Panc1 (cell line): ENCODE data around the gene MKKS. TPM values are rescaled to one million over a fixed set of nuclear protein-coding genes. Genes with fewer than 3 reads are reported as not detected.

Experiments
- ATAC-seq: fragments of 200-7000 bp; cut with Tn5 transposase; 2 replicates; pipeline ENCODE4 v1.9.1; 2020; ENCODE audit warnings: mild to moderate bottlenecking, moderate library complexity
- Bru-seq: library from RNA; stranded (reverse); fragments of 400-500 nt; gene quantifications from one replicate; lab custom pipeline; 2021; lab: Mats Ljungman, UMichigan
- BruChase-seq, 2 experiments: library from RNA; stranded (reverse); fragments of 400-500 nt; gene quantifications; one replicate each; lab custom pipeline; 2021; lab: Mats Ljungman, UMichigan
- BruUV-seq: library from RNA; stranded (reverse); fragments of 400-500 nt; replicated peaks from 2 replicates; lab custom pipeline; 2021; lab: Mats Ljungman, UMichigan
- CTCF ChIA-PET: fragments of 300-600 bp; sonication (Branson Sonifier 250); formaldehyde crosslinking; loops from one replicate; lab custom pipeline; 2022; ENCODE audit warnings: antibody characterized with exemption; lab: Charles Lee
- POLR2A ChIA-PET: fragments of 300-600 bp; sonication (Branson Sonifier 250); formaldehyde crosslinking; loops from one replicate; lab custom pipeline; 2022; ENCODE audit warnings: antibody characterized with exemption; lab: Charles Lee
- DNase-seq: peaks from one replicate; pipeline ENCODE4 v3.0.0-alpha.2; 2010; ENCODE audit warnings: low read depth, low spot score
- H3K27ac ChIP-seq: 2 replicates; pipeline ENCODE4 v1.5.1; 2011; ENCODE audit warnings: mild to moderate bottlenecking, low read length, inconsistent platforms
- H3K27me3 ChIP-seq: fragments of 200-500 bp; sonication (Bioruptor generic); 2 replicates; pipeline ENCODE4 v1.6.0; 2014; ENCODE audit warnings: low read length, inconsistent platforms; ENCODE audit not compliant: control insufficient read depth, insufficient read depth
- H3K36me3 ChIP-seq: fragments of 200-500 bp; sonication (Bioruptor generic); 2 replicates; pipeline ENCODE4 v1.5.1; 2014; ENCODE audit warnings: inconsistent platforms, mild to moderate bottlenecking, low read length, moderate library complexity; ENCODE audit not compliant: control insufficient read depth, insufficient read depth
- H3K4me1 ChIP-seq: 2 replicates; pipeline ENCODE4 v1.5.1; 2011; ENCODE audit warnings: inconsistent platforms, mild to moderate bottlenecking, low read length, moderate library complexity; ENCODE audit not compliant: control insufficient read depth, insufficient read depth
- H3K4me3 ChIP-seq, 2 experiments: 2 replicates each; pipeline ENCODE4 v1.5.1; 2011 to 2012; ENCODE audit warnings: low read depth in 2 of 2, low read length in 2 of 2, mild to moderate bottlenecking in 2 of 2, inconsistent platforms in 1 of 2, moderate library complexity in 1 of 2
- H3K9me3 ChIP-seq: fragments of 200-500 bp; sonication (Bioruptor generic); 2 replicates; pipeline ENCODE4 v1.5.1; 2014; ENCODE audit warnings: low read depth, mild to moderate bottlenecking, inconsistent platforms, low read length, moderate library complexity; ENCODE audit not compliant: control insufficient read depth, insufficient read depth
- POLR2AphosphoS5 ChIP-seq: IDR thresholded peaks from 2 replicates; pipeline ENCODE4 v1.6.1; 2012; ENCODE audit warnings: mild to moderate bottlenecking, low read depth, low read length, moderate library complexity
- SIN3A ChIP-seq: IDR thresholded peaks from 2 replicates; pipeline ENCODE4 v1.6.1; 2012; ENCODE audit warnings: low read depth, mild to moderate bottlenecking, low read length, moderate library complexity, borderline replicate concordance; ENCODE audit not compliant: insufficient read depth
- TCF7L2 ChIP-seq: IDR thresholded peaks from 2 replicates; pipeline ENCODE4 v1.6.1; 2011; ENCODE audit warnings: mild to moderate bottlenecking, low read depth, low read length, inconsistent platforms
- in situ Hi-C: cut with HindIII; loops from 2 replicates; pipeline ENCODE4 v1.10.0; 2016; ENCODE audit warnings: low sequenced_read_pairs, low pct_unique_long_range_greater_than_20kb
- intact Hi-C: fragments of 100-400 bp; cut with micrococcal nuclease; formaldehyde crosslinking; loops from one replicate; pipeline ENCODE4 v1.10.0; 2022; ENCODE audit not compliant: unreplicated experiment
- long read RNA-seq: library from polyadenylated mRNA; unstranded; transcript quantifications from one replicate; pipeline ENCODE4 v2.0.0, GENCODE V29; 2021; ENCODE audit not compliant: unreplicated experiment
- polyA plus RNA-seq: library from polyadenylated mRNA; unstranded; fragments of >200 nt; gene quantifications from one replicate; pipeline ENCODE4 v1.2.1, GENCODE V29; 2012; ENCODE audit warnings: missing spikeins; ENCODE audit not compliant: insufficient read length
- total RNA-seq: library from RNA; stranded (reverse); gene quantifications from one replicate; pipeline ENCODE4 v1.2.1, GENCODE V29; 2021; ENCODE audit not compliant: unreplicated experiment
- TF ChIP-seq, protein P1 (sequence below), 2 experiments: IDR thresholded peaks; 2 replicates each; pipeline ENCODE4 v1.6.1; 2011 to 2012; ENCODE audit warnings: low read depth in 2 of 2, control low read depth in 1 of 2, low read length in 1 of 2, mild to moderate bottlenecking in 1 of 2, moderate library complexity in 1 of 2; ENCODE audit not compliant: insufficient read depth in 1 of 2
- TF ChIP-seq, protein P2 (sequence below): fragments of 450-650 bp; IDR thresholded peaks from 2 replicates; pipeline ENCODE4 v1.5.1; 2017; ENCODE audit warnings: mild to moderate bottlenecking

The MKKS gene
- 15.6 TPM for total RNA-seq
- 11.9 TPM for polyA plus RNA-seq
- Bru-seq, nascent RNA, result percentile 67 among the genes with signal in this experiment
- percentile 70 among the genes with signal in this experiment for BruChase-seq, experiment 1, labeled RNA remaining after a 2-hour chase
- BruChase-seq, experiment 2, labeled RNA remaining after a 6-hour chase, result percentile 77 among the genes with signal in this experiment
- long read RNA-seq, full-length matches to known transcripts, result 65 of 139 reads
- long read RNA-seq, partial matches to known transcripts, result 66 of 139 reads
- long read RNA-seq, other reads (novel, unspliced or antisense), result 8 of 139 reads

DNA sequence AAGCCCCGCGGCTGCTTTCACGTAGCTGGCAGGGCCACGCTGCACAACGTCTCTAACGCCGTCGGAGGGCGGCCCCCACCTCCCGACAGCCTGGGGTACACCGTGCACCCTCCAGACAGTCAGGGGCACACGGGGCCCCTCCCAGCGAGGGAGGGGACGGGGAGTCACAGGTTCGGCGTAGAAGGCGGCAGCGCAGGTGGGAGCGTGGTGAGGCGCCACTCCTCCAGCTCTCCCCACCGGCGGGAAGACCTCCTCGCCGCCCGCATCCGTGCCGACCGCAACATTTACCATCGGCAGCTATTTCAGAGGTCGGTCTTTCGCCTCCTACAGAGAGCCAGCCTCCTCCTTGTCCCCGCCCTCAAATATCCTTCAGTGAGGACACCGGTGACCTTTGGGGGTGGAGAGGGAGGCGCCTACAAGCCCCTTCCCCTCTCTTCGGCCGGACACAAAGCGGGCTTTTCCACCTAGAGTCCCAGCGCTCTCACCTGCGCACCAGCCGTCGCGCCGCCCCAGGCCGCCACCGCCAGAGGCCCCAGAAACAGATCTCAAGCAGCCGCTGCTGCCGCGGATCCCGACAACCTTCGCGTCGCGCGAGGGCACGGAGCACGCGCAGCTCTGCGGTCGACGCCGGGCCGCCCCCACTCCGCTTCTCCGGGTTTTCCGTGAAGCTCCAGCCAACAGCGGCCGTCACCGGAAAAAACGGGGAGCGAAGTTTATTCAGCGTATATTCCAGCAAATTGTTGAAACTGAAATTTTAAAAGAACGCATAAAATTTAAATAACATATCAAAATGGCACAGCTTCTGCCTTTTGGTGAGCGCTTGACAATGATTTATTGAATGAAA, at the start of gene MKKS:
TSS of gene MKKS (minus strand) at position 600 of the 844 bp plus-strand sequence. CDS start 20,708 bp downstream, outside the sequence.
- intact Hi-C loops, result no loop called here

DNA sequence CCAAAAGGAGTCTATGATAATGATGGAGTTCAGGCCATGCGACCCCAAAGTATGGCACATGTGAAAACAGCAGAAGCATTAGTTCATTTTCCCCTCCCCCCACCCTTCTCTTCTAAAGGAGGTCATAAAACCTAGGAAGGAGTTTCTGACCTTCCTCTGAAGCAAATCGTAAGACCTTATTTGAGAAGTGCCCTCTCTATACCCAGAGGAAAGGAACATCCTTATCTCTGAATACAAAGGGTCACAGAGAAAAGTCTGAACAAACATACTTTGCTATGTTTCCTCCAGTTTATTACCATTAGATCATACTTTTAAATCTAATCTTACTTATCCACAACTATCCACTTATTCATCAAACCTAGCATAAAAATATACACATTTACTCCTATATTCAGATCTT, 49.7 kb upstream of the MKKS start:
- CTCF ChIA-PET, result no interaction called here
- TF ChIP-seq, protein P1, sequence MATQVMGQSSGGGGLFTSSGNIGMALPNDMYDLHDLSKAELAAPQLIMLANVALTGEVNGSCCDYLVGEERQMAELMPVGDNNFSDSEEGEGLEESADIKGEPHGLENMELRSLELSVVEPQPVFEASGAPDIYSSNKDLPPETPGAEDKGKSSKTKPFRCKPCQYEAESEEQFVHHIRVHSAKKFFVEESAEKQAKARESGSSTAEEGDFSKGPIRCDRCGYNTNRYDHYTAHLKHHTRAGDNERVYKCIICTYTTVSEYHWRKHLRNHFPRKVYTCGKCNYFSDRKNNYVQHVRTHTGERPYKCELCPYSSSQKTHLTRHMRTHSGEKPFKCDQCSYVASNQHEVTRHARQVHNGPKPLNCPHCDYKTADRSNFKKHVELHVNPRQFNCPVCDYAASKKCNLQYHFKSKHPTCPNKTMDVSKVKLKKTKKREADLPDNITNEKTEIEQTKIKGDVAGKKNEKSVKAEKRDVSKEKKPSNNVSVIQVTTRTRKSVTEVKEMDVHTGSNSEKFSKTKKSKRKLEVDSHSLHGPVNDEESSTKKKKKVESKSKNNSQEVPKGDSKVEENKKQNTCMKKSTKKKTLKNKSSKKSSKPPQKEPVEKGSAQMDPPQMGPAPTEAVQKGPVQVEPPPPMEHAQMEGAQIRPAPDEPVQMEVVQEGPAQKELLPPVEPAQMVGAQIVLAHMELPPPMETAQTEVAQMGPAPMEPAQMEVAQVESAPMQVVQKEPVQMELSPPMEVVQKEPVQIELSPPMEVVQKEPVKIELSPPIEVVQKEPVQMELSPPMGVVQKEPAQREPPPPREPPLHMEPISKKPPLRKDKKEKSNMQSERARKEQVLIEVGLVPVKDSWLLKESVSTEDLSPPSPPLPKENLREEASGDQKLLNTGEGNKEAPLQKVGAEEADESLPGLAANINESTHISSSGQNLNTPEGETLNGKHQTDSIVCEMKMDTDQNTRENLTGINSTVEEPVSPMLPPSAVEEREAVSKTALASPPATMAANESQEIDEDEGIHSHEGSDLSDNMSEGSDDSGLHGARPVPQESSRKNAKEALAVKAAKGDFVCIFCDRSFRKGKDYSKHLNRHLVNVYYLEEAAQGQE (IDR thresholded peaks at IDR 0.05; ENCODE audit: insufficient read depth in 1 of 2, low read depth in 2 of 2, low read length in 1 of 2), result no peak
- TF ChIP-seq, protein P2, sequence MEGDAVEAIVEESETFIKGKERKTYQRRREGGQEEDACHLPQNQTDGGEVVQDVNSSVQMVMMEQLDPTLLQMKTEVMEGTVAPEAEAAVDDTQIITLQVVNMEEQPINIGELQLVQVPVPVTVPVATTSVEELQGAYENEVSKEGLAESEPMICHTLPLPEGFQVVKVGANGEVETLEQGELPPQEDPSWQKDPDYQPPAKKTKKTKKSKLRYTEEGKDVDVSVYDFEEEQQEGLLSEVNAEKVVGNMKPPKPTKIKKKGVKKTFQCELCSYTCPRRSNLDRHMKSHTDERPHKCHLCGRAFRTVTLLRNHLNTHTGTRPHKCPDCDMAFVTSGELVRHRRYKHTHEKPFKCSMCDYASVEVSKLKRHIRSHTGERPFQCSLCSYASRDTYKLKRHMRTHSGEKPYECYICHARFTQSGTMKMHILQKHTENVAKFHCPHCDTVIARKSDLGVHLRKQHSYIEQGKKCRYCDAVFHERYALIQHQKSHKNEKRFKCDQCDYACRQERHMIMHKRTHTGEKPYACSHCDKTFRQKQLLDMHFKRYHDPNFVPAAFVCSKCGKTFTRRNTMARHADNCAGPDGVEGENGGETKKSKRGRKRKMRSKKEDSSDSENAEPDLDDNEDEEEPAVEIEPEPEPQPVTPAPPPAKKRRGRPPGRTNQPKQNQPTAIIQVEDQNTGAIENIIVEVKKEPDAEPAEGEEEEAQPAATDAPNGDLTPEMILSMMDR, result no peak
- TF ChIP-seq SIN3A, result no peak
- TF ChIP-seq POLR2AphosphoS5, result no peak
- no peak for TF ChIP-seq TCF7L2
- DNase-seq (no peak), ATAC-seq (no peak)
- POLR2A ChIA-PET, result no interaction called here
- no TSS peak for BruUV-seq
- H3K4me3 ChIP-seq, result no peak overlapping the region
- no peaks in the 10 kb centered on the region for H3K4me1 ChIP-seq
- H3K27me3 ChIP-seq, result no peaks in the 10 kb centered on the region
- in situ Hi-C loops (no loop called here), intact Hi-C loops (no loop called here)
- no peaks in the 10 kb centered on the region for H3K9me3 ChIP-seq
- no peak overlapping the region for H3K27ac ChIP-seq
- H3K36me3 ChIP-seq, result no peaks in the 10 kb centered on the region

More for the DNA sequence above, at the start of gene MKKS:
- TSS peak; percentile 58 for BruUV-seq
- Histone ChIP-seq H3K4me1 (peaks cover 12% of the 10 kb centered on the region), H3K27me3 (no peaks in the 10 kb centered on the region), H3K27ac (peak within 1 kb of the TSS; percentile 100), H3K4me3 (peak within 1 kb of the TSS; percentile 88 to 95), H3K9me3 (no peaks in the 10 kb centered on the region), H3K36me3 (peaks cover 3% of the 10 kb centered on the region; the same call in 1 of the 2 replicates)
- CTCF ChIA-PET, result interaction anchor here (0.6 kb wide), 1 partner anchor 53 kb away, joined by 3 read pairs; no protein-coding TSS in a partner anchor
- TF ChIP-seq SIN3A (0 out of 2 replicates have a peak, but pooled peaks have one; percentile 63), POLR2AphosphoS5 (peak; percentile 45; the same call in 1 of the 2 replicates), TCF7L2 (no peak; the same call in 1 of the 2 replicates)
- TF ChIP-seq, protein P1 (IDR thresholded peaks at IDR 0.05; ENCODE audit: insufficient read depth in 1 of 2, low read depth in 2 of 2, low read length in 1 of 2), result no peak
- TF ChIP-seq, protein P2, result no peak
- peak; percentile 82 for ATAC-seq
- no peak for DNase-seq
- POLR2A ChIA-PET, result interaction anchor here (0.5 to 1.2 kb wide), 3 partner anchors 124 to 831 kb away, joined by 3 read pairs; no protein-coding TSS in a partner anchor
- in situ Hi-C loops, result no loop called here
